HEK293 (cell line): ENCODE measurements around the gene SLC25A18.

Experiments
- ZEB2 ChIP-seq: fragments of 450-650 bp; formaldehyde crosslinking; IDR thresholded peaks from 2 replicates; pipeline ENCODE4 v1.5.1; 2016; ENCODE audit warnings: missing biosample characterization, missing genetic modification characterization
- ZNF670 ChIP-seq: fragments of 450-650 bp; formaldehyde crosslinking; IDR thresholded peaks from 2 replicates; pipeline ENCODE4 v1.5.1; 2016; ENCODE audit warnings: missing biosample characterization, missing genetic modification characterization, low read depth
- TF ChIP-seq, protein P1 (sequence below): fragments of 450-650 bp; formaldehyde crosslinking; conservative IDR thresholded peaks from 2 replicates; pipeline ENCODE4 v1.5.1; 2016; ENCODE audit warnings: low read depth, missing biosample characterization, missing genetic modification characterization
- TF ChIP-seq, protein P2 (sequence below): fragments of 450-650 bp; IDR thresholded peaks from 2 replicates; pipeline ENCODE4 v1.5.1; 2018; ENCODE audit warnings: missing biosample characterization, missing genetic modification characterization

DNA sequence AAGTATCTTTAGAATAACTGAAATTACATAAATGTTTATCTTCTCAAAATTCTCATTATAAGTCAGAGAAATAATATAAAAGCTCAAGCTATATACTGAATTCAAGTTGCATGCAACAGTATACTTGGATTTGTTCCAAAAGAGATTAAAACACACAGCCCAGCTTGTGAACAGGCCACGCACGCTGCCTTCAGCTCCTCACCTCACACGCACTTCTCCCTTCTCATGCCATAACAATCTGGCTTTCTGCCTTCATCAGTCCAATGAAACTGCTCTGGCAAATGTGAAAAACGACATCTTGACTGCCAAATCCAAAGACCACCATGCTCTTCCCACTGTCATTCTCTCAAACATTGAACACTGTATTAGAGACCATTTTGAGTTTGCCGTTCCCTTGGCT is 43.2 kb downstream of the SLC25A18 start:
- TF ChIP-seq, protein P1, sequence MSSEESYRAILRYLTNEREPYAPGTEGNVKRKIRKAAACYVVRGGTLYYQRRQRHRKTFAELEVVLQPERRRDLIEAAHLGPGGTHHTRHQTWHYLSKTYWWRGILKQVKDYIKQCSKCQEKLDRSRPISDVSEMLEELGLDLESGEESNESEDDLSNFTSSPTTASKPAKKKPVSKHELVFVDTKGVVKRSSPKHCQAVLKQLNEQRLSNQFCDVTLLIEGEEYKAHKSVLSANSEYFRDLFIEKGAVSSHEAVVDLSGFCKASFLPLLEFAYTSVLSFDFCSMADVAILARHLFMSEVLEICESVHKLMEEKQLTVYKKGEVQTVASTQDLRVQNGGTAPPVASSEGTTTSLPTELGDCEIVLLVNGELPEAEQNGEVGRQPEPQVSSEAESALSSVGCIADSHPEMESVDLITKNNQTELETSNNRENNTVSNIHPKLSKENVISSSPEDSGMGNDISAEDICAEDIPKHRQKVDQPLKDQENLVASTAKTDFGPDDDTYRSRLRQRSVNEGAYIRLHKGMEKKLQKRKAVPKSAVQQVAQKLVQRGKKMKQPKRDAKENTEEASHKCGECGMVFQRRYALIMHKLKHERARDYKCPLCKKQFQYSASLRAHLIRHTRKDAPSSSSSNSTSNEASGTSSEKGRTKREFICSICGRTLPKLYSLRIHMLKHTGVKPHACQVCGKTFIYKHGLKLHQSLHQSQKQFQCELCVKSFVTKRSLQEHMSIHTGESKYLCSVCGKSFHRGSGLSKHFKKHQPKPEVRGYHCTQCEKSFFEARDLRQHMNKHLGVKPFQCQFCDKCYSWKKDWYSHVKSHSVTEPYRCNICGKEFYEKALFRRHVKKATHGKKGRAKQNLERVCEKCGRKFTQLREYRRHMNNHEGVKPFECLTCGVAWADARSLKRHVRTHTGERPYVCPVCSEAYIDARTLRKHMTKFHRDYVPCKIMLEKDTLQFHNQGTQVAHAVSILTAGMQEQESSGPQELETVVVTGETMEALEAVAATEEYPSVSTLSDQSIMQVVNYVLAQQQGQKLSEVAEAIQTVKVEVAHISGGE (tag by site-specific recombination), result no peak
- TF ChIP-seq, protein P2, sequence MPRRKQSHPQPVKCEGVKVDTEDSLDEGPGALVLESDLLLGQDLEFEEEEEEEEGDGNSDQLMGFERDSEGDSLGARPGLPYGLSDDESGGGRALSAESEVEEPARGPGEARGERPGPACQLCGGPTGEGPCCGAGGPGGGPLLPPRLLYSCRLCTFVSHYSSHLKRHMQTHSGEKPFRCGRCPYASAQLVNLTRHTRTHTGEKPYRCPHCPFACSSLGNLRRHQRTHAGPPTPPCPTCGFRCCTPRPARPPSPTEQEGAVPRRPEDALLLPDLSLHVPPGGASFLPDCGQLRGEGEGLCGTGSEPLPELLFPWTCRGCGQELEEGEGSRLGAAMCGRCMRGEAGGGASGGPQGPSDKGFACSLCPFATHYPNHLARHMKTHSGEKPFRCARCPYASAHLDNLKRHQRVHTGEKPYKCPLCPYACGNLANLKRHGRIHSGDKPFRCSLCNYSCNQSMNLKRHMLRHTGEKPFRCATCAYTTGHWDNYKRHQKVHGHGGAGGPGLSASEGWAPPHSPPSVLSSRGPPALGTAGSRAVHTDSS, result no peak
- TF ChIP-seq ZEB2 (tag by site-specific recombination) (no peak), ZNF670 (tag by site-specific recombination) (no peak)
